K562 (cell line): ENCODE results near the gene AGAP3. TPM values are rescaled to one million over a fixed set of nuclear protein-coding genes. Genes with fewer than 3 reads are reported as not detected.

Source experiments
- ESRRA ChIP-seq: fragments of 450-650 bp; IDR thresholded peaks from 2 replicates; pipeline ENCODE4 v1.6.1; 2014; ENCODE audit warnings: low read depth, mild to moderate bottlenecking, moderate library complexity, borderline replicate concordance
- FOXP1 ChIP-seq: sonication (generic); formaldehyde crosslinking; IDR thresholded peaks from 2 replicates; pipeline ENCODE4 v1.8.0; 2022; ENCODE audit warnings: mild to moderate bottlenecking, missing genetic modification reagents
- KAT2B ChIP-seq: IDR thresholded peaks from one replicate; pipeline ENCODE4 v1.6.1; 2012; ENCODE audit warnings: low read depth, mild to moderate bottlenecking, control low read depth, inconsistent platforms, low read length, moderate library complexity
- NCOA4 ChIP-seq: fragments of 450-650 bp; IDR thresholded peaks from 2 replicates; pipeline ENCODE4 v1.6.1; 2018; ENCODE audit warnings: mild to moderate bottlenecking; ENCODE audit not compliant: partially characterized antibody
- PHB2 ChIP-seq: fragments of 450-650 bp; IDR thresholded peaks from 2 replicates; pipeline ENCODE4 v1.6.1; 2017; ENCODE audit warnings: low read depth
- POLR2A ChIP-seq: fragments of 450-650 bp; conservative IDR thresholded peaks from 2 replicates; pipeline ENCODE4 v1.6.1; 2016
- TARDBP ChIP-seq: fragments of 450-650 bp; IDR thresholded peaks from 2 replicates; pipeline ENCODE4 v1.6.1; 2016
- polyA plus RNA-seq, 8 experiments: library from polyadenylated mRNA; depleted of rRNA in 4 of 8; stranded (reverse) in 5 of 8; unstranded in 3 of 8; fragments of >200 nt; fragmentation: Nextera tagmentation in 2 of 8; fragmentation: Illumina TruSeq in 1 of 8; extraction: Ambion mirVana in 2 of 8; extraction: Trizol in 1 of 8; gene quantifications; 2 replicates each; pipeline versions ENCODE4 v1.2.1 to v1.2.3, GENCODE V29; 2011 to 2014; ENCODE audit warnings: inconsistent platforms in 1 of 8, missing spikeins in 1 of 8
- total RNA-seq, 7 experiments: library from RNA; depleted of rRNA in 6 of 7; stranded (reverse); fragments of >200 nt in 6 of 7; fragmentation: Illumina TruSeq in 2 of 7; extraction: Trizol in 2 of 7; gene quantifications; 2 replicates each; pipeline versions ENCODE4 v1.2.1 to v1.2.3, GENCODE V29; 2011 to 2021; ENCODE audit warnings: low replicate concordance in 1 of 7
- TF ChIP-seq, protein P1 (sequence below): sonication (generic); formaldehyde crosslinking; IDR thresholded peaks from 2 replicates; pipeline ENCODE4 v1.8.1; 2023; ENCODE audit warnings: missing genetic modification reagents, mild to moderate bottlenecking, borderline replicate concordance
- TF ChIP-seq, protein P2 (sequence below): sonication (generic); formaldehyde crosslinking; IDR thresholded peaks from 2 replicates; pipeline ENCODE4 v1.8.0; 2023; ENCODE audit warnings: mild to moderate bottlenecking, missing genetic modification reagents
- TF ChIP-seq, protein P3 (sequence below), 3 experiments: fragments of 200-800 bp in 1 of 3; fragments of 250-450 bp in 1 of 3; fragments of 450-650 bp in 1 of 3; sonication (Bioruptor Pico) in 1 of 3; sonication (Bioruptor generic) in 1 of 3; formaldehyde crosslinking in 1 of 3; IDR thresholded peaks; 2 replicates each; pipeline versions ENCODE4 v1.6.1 to v1.8.0; 2016 to 2022; ENCODE audit warnings: mild to moderate bottlenecking in 2 of 3, missing genetic modification characterization in 2 of 3, missing compliant biosample characterization in 1 of 3, moderate library complexity in 1 of 3
- TF ChIP-seq, protein P4 (sequence below): fragments of 450-650 bp; IDR thresholded peaks from 2 replicates; pipeline ENCODE4 v1.6.1; 2016
- TF ChIP-seq, protein P5 (sequence below): IDR thresholded peaks from 2 replicates; pipeline ENCODE4 v1.6.1; 2014; ENCODE audit warnings: antibody characterized with exemption

AGAP3 gene
- total and polyA plus RNA-seq, 9 of the 15 experiments (the other 6 are each of a cell fraction or from before 2014, with no cell fraction given) = 3.4 to 208 (median 62.2) TPM

DNA sequence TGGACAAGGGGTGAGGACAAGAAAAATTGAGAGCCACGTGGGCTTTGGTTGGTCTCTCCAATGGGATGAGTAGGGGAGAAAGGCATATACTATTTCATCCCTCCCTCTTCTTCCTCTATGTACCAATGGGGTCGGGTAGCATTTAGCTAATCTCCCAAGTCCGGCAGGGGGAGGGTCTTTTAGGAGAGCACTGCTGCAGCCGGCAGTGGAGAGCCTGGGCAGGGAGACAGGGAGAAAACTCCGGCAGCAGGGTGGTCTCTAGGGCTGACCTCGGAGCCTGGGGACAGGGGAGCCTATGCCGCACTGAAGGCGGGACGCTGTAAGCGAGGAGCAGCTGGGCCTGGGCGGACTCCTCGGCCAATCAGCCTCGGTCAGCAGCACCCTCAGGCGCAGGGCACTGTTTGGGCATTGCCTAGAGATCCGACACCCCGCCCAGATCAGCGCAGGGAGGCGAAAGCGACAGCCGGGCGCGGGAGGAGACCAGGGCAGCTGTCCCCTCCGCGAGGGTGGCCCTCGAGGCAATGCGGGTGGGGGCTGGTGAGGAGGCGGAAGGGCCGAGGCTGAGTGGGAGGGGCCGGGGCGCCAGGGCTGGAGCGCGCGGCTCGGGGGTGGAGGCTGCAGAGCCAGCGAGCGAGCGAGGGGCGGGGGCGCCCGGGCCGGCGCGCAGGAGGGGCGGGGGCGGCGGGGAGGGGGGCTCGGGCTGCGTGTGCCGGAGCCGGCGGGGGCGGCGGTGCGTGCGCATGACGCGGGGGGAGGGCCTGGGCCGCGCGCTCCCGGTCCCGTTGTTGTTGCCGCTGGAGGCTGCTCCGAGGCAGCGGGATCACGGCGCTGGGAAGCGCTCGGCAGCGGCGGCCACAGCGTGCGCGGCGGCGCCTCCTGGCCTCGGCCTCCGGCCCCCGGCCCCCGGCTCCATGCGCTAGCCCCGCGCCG is at the start of gene AGAP3 (continued):
- TF ChIP-seq, protein P1, sequence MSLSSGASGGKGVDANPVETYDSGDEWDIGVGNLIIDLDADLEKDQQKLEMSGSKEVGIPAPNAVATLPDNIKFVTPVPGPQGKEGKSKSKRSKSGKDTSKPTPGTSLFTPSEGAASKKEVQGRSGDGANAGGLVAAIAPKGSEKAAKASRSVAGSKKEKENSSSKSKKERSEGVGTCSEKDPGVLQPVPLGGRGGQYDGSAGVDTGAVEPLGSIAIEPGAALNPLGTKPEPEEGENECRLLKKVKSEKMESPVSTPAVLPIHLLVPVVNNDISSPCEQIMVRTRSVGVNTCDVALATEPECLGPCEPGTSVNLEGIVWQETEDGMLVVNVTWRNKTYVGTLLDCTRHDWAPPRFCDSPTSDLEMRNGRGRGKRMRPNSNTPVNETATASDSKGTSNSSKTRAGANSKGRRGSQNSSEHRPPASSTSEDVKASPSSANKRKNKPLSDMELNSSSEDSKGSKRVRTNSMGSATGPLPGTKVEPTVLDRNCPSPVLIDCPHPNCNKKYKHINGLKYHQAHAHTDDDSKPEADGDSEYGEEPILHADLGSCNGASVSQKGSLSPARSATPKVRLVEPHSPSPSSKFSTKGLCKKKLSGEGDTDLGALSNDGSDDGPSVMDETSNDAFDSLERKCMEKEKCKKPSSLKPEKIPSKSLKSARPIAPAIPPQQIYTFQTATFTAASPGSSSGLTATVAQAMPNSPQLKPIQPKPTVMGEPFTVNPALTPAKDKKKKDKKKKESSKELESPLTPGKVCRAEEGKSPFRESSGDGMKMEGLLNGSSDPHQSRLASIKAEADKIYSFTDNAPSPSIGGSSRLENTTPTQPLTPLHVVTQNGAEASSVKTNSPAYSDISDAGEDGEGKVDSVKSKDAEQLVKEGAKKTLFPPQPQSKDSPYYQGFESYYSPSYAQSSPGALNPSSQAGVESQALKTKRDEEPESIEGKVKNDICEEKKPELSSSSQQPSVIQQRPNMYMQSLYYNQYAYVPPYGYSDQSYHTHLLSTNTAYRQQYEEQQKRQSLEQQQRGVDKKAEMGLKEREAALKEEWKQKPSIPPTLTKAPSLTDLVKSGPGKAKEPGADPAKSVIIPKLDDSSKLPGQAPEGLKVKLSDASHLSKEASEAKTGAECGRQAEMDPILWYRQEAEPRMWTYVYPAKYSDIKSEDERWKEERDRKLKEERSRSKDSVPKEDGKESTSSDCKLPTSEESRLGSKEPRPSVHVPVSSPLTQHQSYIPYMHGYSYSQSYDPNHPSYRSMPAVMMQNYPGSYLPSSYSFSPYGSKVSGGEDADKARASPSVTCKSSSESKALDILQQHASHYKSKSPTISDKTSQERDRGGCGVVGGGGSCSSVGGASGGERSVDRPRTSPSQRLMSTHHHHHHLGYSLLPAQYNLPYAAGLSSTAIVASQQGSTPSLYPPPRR = no peak; the same call in 1 of the 2 replicates
- TF ChIP-seq, protein P2, sequence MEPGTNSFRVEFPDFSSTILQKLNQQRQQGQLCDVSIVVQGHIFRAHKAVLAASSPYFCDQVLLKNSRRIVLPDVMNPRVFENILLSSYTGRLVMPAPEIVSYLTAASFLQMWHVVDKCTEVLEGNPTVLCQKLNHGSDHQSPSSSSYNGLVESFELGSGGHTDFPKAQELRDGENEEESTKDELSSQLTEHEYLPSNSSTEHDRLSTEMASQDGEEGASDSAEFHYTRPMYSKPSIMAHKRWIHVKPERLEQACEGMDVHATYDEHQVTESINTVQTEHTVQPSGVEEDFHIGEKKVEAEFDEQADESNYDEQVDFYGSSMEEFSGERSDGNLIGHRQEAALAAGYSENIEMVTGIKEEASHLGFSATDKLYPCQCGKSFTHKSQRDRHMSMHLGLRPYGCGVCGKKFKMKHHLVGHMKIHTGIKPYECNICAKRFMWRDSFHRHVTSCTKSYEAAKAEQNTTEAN (CRISPR knock-in tag) = no peak
- TF ChIP-seq TARDBP (no peak; the same call in 1 of the 2 replicates), FOXP1 (CRISPR knock-in tag) (no peak), POLR2A (peak; percentile 97), PHB2 (no peak), KAT2B (no peak), NCOA4 (no peak), ESRRA (peak; percentile 52; the same call in 1 of the 2 replicates)
- TF ChIP-seq, protein P3, sequence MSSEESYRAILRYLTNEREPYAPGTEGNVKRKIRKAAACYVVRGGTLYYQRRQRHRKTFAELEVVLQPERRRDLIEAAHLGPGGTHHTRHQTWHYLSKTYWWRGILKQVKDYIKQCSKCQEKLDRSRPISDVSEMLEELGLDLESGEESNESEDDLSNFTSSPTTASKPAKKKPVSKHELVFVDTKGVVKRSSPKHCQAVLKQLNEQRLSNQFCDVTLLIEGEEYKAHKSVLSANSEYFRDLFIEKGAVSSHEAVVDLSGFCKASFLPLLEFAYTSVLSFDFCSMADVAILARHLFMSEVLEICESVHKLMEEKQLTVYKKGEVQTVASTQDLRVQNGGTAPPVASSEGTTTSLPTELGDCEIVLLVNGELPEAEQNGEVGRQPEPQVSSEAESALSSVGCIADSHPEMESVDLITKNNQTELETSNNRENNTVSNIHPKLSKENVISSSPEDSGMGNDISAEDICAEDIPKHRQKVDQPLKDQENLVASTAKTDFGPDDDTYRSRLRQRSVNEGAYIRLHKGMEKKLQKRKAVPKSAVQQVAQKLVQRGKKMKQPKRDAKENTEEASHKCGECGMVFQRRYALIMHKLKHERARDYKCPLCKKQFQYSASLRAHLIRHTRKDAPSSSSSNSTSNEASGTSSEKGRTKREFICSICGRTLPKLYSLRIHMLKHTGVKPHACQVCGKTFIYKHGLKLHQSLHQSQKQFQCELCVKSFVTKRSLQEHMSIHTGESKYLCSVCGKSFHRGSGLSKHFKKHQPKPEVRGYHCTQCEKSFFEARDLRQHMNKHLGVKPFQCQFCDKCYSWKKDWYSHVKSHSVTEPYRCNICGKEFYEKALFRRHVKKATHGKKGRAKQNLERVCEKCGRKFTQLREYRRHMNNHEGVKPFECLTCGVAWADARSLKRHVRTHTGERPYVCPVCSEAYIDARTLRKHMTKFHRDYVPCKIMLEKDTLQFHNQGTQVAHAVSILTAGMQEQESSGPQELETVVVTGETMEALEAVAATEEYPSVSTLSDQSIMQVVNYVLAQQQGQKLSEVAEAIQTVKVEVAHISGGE (CRISPR knock-in tag; IDR thresholded peaks at IDR 0.05) = peak in 1 of 3 experiments; percentile 31; a peak in 1 of 6 replicates
- TF ChIP-seq, protein P4, sequence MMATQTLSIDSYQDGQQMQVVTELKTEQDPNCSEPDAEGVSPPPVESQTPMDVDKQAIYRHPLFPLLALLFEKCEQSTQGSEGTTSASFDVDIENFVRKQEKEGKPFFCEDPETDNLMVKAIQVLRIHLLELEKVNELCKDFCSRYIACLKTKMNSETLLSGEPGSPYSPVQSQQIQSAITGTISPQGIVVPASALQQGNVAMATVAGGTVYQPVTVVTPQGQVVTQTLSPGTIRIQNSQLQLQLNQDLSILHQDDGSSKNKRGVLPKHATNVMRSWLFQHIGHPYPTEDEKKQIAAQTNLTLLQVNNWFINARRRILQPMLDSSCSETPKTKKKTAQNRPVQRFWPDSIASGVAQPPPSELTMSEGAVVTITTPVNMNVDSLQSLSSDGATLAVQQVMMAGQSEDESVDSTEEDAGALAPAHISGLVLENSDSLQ = no peak
- TF ChIP-seq, protein P5, sequence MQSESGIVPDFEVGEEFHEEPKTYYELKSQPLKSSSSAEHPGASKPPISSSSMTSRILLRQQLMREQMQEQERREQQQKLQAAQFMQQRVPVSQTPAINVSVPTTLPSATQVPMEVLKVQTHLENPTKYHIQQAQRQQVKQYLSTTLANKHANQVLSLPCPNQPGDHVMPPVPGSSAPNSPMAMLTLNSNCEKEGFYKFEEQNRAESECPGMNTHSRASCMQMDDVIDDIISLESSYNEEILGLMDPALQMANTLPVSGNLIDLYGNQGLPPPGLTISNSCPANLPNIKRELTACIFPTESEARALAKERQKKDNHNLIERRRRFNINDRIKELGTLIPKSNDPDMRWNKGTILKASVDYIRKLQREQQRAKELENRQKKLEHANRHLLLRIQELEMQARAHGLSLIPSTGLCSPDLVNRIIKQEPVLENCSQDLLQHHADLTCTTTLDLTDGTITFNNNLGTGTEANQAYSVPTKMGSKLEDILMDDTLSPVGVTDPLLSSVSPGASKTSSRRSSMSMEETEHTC = peak; percentile 20; the same call in 1 of the 2 replicates
